ENCODE data around the gene CHST14. TPM values are rescaled to one million over a fixed set of nuclear protein-coding genes. Genes with fewer than 3 reads are reported as not detected.

Gene CHST14
- total and polyA plus RNA-seq, 11 donors: 6.0 to 10.8 (median 8.0) TPM

GRCh38 chr15:40443255-40443654 is 27.5 kb upstream of the CHST14 start:
- intact Hi-C loops (cut with DNase I): loop anchor here in 4 of 10 donors (5.0 to 10.0 kb wide), 3 partner anchors 62 to 69 kb away; no protein-coding TSS in a partner anchor
- ATAC-seq (no peak), DNase-seq (peak in 1 of 5 donors; percentile 30)
- Histone ChIP-seq H3K9me3 (no peaks in the 10 kb centered on the region), H3K36me3 (no peaks in the 10 kb centered on the region), H3K27ac (peak overlapping the region in 1 of 12 donors; percentile 8), H3K27me3 (peaks cover 0 to 6% (median 0%) of the 10 kb centered on the region in 9 donors), H3K4me1 (peaks cover 0 to 68% (median 46%) of the 10 kb centered on the region in 12 donors), H3K4me3 (peak overlapping the region in 1 of 12 donors; percentile 100)
- no peak for TF ChIP-seq POLR2A (IDR thresholded peaks at IDR 0.05)
- TF ChIP-seq CTCF (IDR thresholded peaks at IDR 0.05): no peak
- 54 to 70% (median 62%) methylated on average over 4 of the region's 4 CpGs for WGBS, 4 donors

GRCh38 chr15:40443846-40444245 is 26.9 kb upstream of the CHST14 start:
- H3K36me3 ChIP-seq: no peaks in the 10 kb centered on the region
- 67 to 77% (median 71%) methylated on average over 3 of the region's 3 CpGs for WGBS, 4 donors
- TF ChIP-seq CTCF (IDR thresholded peaks at IDR 0.05) (no peak), POLR2A (IDR thresholded peaks at IDR 0.05) (no peak)
- peaks cover 0 to 62% (median 46%) of the 10 kb centered on the region in 12 donors for H3K4me1 ChIP-seq
- no peak overlapping the region for H3K27ac ChIP-seq
- DNase-seq (no peak), ATAC-seq (no peak)
- no peak overlapping the region for H3K4me3 ChIP-seq
- H3K9me3 ChIP-seq: no peaks in the 10 kb centered on the region
- no peaks in the 10 kb centered on the region for H3K27me3 ChIP-seq
- intact Hi-C loops (cut with DNase I): loop anchor here in 5 of 10 donors (2.0 to 10.0 kb wide), 4 partner anchors 61 to 68 kb away; no protein-coding TSS in a partner anchor

GRCh38 chr15:40444736-40445135 is 26.0 kb upstream of the CHST14 start:
- Histone ChIP-seq H3K4me1 (peaks cover 0 to 59% (median 44%) of the 10 kb centered on the region in 12 donors), H3K27ac (no peak overlapping the region), H3K9me3 (no peaks in the 10 kb centered on the region), H3K27me3 (no peaks in the 10 kb centered on the region), H3K4me3 (no peak overlapping the region), H3K36me3 (peaks cover 0 to 2% (median 0%) of the 10 kb centered on the region in 9 donors)
- 70 to 82% (median 81%) methylated on average over 5 of the region's 5 CpGs for WGBS, 4 donors
- no peak for ATAC-seq
- no peak for DNase-seq
- intact Hi-C loops (cut with DNase I): loop anchor here in 5 of 10 donors (2.0 to 10.0 kb wide), 4 partner anchors 60 to 68 kb away; no protein-coding TSS in a partner anchor
- TF ChIP-seq CTCF (IDR thresholded peaks at IDR 0.05) (no peak), POLR2A (IDR thresholded peaks at IDR 0.05) (no peak)

GRCh38 chr15:40445421-40445922 is 25.3 kb upstream of the CHST14 start:
- no peak for TF ChIP-seq CTCF (IDR thresholded peaks at IDR 0.05)
- no peak for TF ChIP-seq POLR2A (IDR thresholded peaks at IDR 0.05)
- Histone ChIP-seq H3K4me3 (no peak overlapping the region), H3K27me3 (no peaks in the 10 kb centered on the region), H3K27ac (peak overlapping the region in 2 of 12 donors; percentile 28 to 45), H3K4me1 (peaks cover 0 to 56% (median 38%) of the 10 kb centered on the region in 12 donors), H3K9me3 (no peaks in the 10 kb centered on the region), H3K36me3 (peaks cover 0 to 2% (median 0%) of the 10 kb centered on the region in 9 donors)
- ATAC-seq (peak in 1 of 4 donors; percentile 36), DNase-seq (peak in 1 of 5 donors; percentile 36)
- WGBS, 4 donors: 50 to 60% (median 58%) methylated on average over 8 to 9 of the region's 9 CpGs
- intact Hi-C loops (cut with DNase I): loop anchor here in 2 of 10 donors (2.0 to 10.0 kb wide), 2 partner anchors 59 to 61 kb away; no protein-coding TSS in a partner anchor

Data from heart left ventricle (tissue), 16 donors.